ENCODE results near the gene SPACDR. TPM values are rescaled to one million over a fixed set of nuclear protein-coding genes. Genes with fewer than 3 reads are reported as not detected.

Gene SPACDR
- total and polyA plus RNA-seq, 9 of the 15 experiments (the other 6 are each of a cell fraction or from before 2014, with no cell fraction given) = 0.07 to 0.55 (median 0.14) TPM; not detected in 1

DNA sequence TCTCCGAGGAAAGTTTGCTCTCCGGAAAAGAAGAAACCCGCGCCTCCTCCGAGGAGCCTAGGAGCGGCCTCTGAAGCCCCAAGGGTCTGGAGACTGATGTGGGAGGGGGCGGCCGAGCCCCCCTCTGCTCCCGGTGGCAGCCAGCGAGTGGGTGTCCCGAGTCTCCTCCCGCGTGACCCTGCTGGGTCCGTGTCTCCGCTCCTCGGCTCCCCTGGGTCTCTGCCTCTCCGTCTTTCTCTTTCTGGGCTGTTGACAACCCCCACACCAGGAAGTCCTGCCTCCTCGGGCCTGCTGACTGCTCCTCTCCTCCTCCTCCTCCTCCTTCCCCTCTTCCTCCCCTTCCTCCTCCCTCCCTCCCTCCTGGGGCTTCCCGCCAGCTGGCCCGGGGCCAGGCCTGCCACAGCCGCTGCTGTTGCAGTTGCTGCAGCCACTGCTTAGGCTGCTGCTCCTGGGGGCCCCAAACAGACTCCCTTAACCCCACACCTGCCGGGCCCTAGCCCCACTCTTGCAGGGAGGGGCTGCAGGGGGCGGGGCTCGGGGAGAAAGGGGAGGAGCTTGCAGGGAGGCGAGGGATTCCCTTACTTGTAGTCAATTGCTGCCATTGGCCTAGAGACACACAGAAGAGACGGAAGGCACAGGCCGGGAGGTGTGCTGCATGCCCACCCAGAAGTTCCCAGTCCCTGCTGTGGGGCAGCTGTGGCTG is 15.0 kb upstream of the SPACDR start, which contains the start of gene TSC22D4 (continued):
- TF ChIP-seq, protein P1, sequence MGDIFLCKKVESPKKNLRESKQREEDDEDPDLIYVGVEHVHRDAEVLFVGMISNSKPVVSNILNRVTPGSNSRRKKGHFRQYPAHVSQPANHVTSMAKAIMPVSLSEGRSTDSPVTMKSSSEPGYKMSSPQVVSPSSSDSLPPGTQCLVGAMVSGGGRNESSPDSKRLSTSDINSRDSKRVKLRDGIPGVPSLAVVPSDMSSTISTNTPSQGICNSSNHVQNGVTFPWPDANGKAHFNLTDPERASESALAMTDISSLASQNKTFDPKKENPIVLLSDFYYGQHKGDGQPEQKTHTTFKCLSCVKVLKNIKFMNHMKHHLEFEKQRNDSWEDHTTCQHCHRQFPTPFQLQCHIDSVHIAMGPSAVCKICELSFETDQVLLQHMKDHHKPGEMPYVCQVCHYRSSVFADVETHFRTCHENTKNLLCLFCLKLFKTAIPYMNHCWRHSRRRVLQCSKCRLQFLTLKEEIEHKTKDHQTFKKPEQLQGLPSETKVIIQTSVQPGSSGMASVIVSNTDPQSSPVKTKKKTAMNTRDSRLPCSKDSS (IDR thresholded peaks at IDR 0.05; ENCODE audit: low read depth, partially characterized antibody) = no peak
- TF ChIP-seq EP300 (IDR thresholded peaks at IDR 0.05; ENCODE audit: low read length) (peak; percentile 70), RBFOX2 (IDR thresholded peaks at IDR 0.05; ENCODE audit: low read depth, low read length) (peak; percentile 87), ZNF408 (CRISPR knock-in tag; IDR thresholded peaks at IDR 0.05; ENCODE audit: low read depth) (no peak), ZFPM2 (CRISPR knock-in tag; IDR thresholded peaks at IDR 0.05) (no peak), SMARCB1 (IDR thresholded peaks at IDR 0.05; ENCODE audit: insufficient read length, low read depth) (no peak), MECOM (CRISPR knock-in tag; IDR thresholded peaks at IDR 0.05) (no peak), GABPB2 (CRISPR knock-in tag; conservative IDR thresholded peaks at IDR 0.05) (no peak), ATF1 (CRISPR knock-in tag; IDR thresholded peaks at IDR 0.05) (no peak), ATF1 (tag; IDR thresholded peaks at IDR 0.05) (0 out of 2 replicates have a peak, but pooled peaks have one; percentile 16), ZNF507 (tag; conservative IDR thresholded peaks at IDR 0.05) (no peak), ARNT (IDR thresholded peaks at IDR 0.05) (peak; percentile 78 to 83; a peak in 3 of 4 replicates), KHSRP (IDR thresholded peaks at IDR 0.05) (no peak), ZNF3 (CRISPR knock-in tag; IDR thresholded peaks at IDR 0.05) (no peak), ZNF263 (CRISPR knock-in tag; IDR thresholded peaks at IDR 0.05; ENCODE audit: borderline replicate concordance) (peak; percentile 100)
- TF ChIP-seq, protein P2, sequence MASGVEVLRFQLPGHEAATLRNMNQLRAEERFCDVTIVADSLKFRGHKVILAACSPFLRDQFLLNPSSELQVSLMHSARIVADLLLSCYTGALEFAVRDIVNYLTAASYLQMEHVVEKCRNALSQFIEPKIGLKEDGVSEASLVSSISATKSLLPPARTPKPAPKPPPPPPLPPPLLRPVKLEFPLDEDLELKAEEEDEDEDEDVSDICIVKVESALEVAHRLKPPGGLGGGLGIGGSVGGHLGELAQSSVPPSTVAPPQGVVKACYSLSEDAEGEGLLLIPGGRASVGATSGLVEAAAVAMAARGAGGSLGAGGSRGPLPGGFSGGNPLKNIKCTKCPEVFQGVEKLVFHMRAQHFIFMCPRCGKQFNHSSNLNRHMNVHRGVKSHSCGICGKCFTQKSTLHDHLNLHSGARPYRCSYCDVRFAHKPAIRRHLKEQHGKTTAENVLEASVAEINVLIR (CRISPR knock-in tag; IDR thresholded peaks at IDR 0.05) = no peak
- TF ChIP-seq, protein P3, sequence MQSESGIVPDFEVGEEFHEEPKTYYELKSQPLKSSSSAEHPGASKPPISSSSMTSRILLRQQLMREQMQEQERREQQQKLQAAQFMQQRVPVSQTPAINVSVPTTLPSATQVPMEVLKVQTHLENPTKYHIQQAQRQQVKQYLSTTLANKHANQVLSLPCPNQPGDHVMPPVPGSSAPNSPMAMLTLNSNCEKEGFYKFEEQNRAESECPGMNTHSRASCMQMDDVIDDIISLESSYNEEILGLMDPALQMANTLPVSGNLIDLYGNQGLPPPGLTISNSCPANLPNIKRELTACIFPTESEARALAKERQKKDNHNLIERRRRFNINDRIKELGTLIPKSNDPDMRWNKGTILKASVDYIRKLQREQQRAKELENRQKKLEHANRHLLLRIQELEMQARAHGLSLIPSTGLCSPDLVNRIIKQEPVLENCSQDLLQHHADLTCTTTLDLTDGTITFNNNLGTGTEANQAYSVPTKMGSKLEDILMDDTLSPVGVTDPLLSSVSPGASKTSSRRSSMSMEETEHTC (IDR thresholded peaks at IDR 0.05) = peak; percentile 62; the same call in 1 of the 2 replicates
- TF ChIP-seq, protein P4, sequence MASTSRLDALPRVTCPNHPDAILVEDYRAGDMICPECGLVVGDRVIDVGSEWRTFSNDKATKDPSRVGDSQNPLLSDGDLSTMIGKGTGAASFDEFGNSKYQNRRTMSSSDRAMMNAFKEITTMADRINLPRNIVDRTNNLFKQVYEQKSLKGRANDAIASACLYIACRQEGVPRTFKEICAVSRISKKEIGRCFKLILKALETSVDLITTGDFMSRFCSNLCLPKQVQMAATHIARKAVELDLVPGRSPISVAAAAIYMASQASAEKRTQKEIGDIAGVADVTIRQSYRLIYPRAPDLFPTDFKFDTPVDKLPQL (IDR thresholded peaks at IDR 0.05; ENCODE audit: extremely low read depth, insufficient read length) = no peak
- TF ChIP-seq, protein P5, sequence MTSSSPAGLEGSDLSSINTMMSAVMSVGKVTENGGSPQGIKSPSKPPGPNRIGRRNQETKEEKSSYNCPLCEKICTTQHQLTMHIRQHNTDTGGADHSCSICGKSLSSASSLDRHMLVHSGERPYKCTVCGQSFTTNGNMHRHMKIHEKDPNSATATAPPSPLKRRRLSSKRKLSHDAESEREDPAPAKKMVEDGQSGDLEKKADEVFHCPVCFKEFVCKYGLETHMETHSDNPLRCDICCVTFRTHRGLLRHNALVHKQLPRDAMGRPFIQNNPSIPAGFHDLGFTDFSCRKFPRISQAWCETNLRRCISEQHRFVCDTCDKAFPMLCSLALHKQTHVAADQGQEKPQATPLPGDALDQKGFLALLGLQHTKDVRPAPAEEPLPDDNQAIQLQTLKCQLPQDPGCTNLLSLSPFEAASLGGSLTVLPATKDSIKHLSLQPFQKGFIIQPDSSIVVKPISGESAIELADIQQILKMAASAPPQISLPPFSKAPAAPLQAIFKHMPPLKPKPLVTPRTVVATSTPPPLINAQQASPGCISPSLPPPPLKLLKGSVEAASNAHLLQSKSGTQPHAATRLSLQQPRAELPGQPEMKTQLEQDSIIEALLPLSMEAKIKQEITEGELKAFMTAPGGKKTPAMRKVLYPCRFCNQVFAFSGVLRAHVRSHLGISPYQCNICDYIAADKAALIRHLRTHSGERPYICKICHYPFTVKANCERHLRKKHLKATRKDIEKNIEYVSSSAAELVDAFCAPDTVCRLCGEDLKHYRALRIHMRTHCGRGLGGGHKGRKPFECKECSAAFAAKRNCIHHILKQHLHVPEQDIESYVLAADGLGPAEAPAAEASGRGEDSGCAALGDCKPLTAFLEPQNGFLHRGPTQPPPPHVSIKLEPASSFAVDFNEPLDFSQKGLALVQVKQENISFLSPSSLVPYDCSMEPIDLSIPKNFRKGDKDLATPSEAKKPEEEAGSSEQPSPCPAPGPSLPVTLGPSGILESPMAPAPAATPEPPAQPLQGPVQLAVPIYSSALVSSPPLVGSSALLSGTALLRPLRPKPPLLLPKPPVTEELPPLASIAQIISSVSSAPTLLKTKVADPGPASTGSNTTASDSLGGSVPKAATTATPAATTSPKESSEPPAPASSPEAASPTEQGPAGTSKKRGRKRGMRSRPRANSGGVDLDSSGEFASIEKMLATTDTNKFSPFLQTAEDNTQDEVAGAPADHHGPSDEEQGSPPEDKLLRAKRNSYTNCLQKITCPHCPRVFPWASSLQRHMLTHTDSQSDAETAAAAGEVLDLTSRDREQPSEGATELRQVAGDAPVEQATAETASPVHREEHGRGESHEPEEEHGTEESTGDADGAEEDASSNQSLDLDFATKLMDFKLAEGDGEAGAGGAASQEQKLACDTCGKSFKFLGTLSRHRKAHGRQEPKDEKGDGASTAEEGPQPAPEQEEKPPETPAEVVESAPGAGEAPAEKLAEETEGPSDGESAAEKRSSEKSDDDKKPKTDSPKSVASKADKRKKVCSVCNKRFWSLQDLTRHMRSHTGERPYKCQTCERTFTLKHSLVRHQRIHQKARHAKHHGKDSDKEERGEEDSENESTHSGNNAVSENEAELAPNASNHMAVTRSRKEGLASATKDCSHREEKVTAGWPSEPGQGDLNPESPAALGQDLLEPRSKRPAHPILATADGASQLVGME (CRISPR knock-in tag; IDR thresholded peaks at IDR 0.05) = no peak

Data from K562 (cell line).